HG03064 (cell line): ENCODE results near the gene AAK1.

Experiments used
- ATAC-seq: cut with Tn5 transposase; IDR thresholded peaks from one replicate; pipeline ENCODE4 v1.9.1; 2021; ENCODE audit warnings: low read depth; ENCODE audit not compliant: unreplicated experiment

AAK1 gene

DNA sequence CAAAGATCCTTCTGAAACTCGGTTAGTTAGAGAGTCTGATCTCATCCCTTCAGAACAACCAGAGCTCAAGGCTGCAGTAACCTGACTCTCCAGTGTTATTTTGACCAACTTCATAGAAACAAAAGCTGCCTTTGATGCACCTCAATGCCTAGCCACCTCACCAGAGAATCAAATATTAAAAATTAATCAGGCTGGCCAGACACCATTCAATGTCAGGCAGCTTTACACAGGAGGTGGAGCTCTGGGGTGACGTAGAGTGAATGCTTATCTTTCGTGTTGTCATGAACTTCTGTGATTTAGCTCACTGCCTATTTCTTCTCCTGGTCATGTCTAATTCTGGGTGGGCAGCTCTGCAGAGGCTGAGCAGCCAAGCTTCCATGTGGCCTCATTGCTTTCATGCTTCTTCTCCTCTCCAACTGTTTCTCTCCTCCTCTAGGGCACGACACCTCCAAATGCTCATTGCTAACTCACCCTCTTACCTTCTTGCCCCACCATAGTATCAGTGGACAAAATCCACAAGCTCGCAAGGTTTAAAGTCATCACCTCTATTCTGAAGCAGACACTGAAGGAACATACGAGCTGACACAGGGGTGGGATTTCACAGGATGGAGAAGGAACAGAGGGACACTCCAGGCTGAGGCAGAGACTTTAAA is 39.4 kb downstream of the AAK1 start:
- ATAC-seq, result no peak

- no peak for ATAC-seq
These were observed 40.3 kb downstream of the AAK1 start for GRCh38 chr2:69603146-69603743.

DNA sequence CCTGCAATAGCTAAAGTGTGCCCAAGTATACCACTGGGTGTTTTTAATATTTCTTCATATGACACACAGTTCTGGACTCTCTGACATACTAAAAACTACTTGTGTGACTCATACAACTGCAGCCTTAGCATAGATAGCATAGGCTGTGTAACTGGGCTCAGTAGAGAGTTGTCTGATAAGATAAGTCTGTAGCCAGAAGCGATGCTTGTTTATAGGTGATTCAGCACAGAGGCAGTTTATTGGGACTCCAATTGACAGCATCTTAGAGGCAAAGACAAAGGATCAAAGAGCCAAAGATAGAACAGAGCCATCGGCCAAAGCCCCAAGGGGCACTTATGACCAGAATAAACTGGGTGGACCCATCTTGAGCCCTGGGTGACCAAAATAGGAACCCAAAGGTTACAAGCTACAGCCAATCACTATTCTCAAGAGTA is 42.3 kb downstream of the AAK1 start:
- no peak for ATAC-seq

GRCh38 chr2:69600425-69600824 is 43.1 kb downstream of the AAK1 start:
- ATAC-seq, result no peak

GRCh38 chr2:69597843-69598610 is 45.5 kb downstream of the AAK1 start:
- ATAC-seq, result no peak

DNA sequence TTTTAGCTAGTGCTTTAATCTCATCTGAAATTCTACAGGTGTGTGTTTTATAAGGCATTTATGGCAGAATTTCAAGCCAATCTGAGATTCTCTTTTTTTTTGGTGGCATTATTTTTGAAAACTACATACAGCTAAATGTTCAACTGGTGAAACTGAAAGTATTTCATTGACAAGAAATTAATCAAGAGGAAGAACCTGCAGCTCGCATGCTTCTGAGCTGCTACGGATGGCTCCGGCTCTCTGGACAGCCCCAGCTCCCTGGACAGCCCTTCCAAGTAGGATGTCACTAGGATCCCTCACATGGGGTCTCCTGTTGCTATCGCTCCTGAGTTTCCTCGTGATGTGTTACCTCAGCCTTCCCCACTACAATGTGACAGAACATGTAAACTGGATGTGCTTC is 46.4 kb downstream of the AAK1 start:
- ATAC-seq, result no peak

DNA sequence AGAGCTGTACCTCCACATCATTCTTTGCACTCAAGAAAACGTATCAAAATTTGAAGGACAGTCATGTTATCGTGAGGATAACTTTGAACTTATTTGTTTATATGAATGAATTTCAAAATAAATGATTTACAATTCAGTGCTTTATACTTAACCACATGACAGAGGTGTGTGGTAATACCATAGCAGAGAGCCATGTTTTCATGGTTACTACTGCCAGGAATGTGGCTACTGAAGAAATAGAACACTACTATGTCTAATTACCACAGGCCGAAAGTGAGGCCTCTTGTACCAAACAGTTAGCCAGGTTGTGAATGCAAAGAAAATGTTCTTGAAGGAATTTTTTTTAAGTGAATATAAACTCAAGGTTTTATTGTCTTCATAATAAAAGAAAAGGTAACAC is 49.2 kb downstream of the AAK1 start:
- no peak for ATAC-seq

- ATAC-seq, result no peak
These were observed 51.0 kb downstream of the AAK1 start for GRCh38 chr2:69592511-69592910.

GRCh38 chr2:69589973-69590652 is 53.4 kb downstream of the AAK1 start:
- ATAC-seq, result no peak

DNA sequence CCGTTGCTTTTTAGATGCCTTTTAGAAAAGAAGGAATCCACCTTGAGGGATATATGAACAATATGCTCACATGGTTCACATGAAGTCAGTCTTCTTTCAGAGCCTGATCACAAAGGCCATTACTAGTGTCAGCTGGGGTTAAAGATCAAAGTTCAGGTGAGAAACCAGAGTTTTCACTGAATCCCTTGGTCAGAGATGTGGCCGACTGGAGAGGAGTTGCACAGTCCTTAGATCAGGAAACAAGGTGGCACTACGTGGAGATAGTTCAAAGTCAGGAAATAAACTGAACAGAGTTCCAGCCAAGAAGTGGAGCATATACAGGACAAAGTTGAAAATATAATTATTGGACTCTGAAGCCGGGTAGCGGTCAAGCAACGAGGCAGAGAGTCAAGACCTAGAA is 54.6 kb downstream of the AAK1 start:
- ATAC-seq, result no peak

DNA sequence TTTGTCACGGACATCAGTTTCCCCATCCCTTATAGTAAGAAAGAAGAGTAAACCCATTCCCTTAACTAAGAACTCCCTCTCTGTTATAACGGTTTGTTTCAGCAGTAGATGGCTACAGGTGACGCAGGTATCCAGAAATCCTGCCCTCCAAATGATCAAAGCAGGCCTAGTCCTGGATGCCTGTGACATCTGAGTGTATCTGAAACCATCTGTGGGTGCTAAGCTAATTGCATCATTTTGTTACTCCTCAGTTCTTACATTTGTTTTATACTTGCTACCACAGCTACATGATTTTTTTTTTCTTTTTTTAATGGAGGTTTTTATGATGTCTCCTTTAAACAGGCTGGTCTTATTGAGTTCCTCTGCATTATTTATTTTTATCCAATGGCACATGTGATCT is 55.1 kb downstream of the AAK1 start:
- ATAC-seq, result no peak

GRCh38 chr2:69585855-69586555 is 57.5 kb downstream of the AAK1 start:
- ATAC-seq, result no peak

DNA sequence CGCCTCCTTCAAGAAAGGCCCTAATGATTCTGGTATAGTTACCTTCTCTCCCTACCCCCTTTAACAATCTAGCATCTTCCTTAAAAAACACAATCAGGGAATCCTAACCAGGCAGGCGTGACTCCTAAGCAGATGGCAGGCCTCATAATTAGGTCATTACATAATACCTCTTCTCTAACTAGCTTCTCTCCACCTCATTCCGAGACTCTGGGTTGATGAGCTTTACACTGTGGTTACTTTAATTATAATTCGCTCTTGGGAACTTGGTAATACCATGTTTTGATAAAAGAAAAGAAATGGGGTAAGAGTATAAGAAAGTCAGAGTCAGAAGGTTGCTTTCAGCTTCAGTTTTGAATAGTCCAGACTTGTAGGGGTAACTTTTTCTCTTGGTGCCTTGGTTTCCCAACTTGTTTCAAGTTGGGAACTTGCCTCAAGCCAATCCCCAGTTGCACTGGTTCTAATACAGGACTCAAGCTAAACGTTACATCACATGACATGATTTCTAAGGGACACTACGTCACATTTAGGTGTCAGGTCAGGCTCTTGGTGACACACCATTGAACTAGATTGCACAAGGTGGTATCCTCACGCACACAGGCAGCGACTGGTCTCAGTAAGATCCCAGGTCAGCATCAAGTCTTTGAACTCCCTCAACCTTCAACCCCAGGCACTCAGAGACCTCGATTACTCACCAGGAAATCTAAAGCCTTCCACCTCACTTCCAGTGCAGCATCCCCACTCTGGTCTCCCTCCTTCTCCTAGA is 59.2 kb downstream of the AAK1 start:
- ATAC-seq, result no peak

- ATAC-seq, result no peak
These were observed 60.2 kb downstream of the AAK1 start for GRCh38 chr2:69583321-69583833.

- no peak for ATAC-seq
These were observed 60.9 kb downstream of the AAK1 start for GRCh38 chr2:69582582-69583176.

DNA sequence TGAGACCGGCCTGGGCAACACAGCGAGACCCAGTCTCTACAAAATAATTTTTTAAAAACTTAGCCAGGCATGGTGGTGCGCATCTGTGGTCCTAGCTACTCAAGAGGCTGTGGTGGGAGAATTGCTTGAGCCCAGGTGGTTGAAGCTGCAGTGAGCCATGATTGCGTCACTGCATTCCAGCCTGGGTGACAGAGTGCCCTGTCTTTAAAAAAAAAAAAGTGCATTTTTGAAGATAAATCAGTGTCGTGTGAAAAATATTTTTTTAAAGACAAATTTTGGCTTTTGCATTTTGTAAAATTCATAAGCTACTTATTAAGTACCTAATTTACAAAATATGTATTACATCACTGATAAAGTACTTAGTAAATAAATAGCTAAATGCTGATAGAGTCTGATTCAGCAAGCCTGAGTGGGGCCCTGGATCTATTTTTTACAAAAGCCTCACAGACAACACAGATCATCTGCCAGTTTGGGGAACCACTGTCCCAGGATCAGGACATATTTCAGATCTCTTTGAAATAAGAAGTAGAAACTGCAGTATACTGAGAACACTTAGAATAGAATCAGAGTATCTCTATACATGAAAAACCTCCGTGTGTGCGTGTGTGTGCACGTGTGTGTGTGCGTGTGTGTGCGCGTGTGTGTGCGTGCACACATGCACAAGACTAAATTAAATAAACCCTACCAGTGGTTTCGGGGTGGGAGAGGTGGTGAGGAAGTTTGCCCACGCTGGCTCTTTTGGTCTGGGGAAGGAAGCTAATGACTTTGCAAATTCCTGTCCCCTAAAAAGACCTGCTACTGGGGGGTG is 61.6 kb downstream of the AAK1 start:
- no peak for ATAC-seq

DNA sequence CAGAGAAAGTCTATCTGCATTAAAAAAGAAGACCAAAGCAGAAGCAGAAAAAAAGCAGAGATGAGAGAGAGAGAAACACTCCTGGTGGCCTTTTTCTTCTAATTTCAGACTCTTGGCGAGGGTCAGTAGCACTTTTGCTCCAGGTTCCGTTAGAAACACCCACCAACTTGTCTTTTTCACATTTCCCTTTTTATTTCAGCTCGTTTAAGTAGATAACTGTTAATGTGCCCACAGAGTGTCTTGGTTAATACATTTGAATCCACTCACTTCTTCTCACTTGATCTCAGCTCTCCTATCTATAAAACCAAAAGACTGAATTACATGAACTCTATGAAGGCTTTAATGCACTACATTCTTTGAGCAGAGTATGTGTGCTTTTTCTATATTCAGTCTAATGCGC is 63.1 kb downstream of the AAK1 start:
- ATAC-seq, result no peak

- ATAC-seq, result no peak
These were observed 64.0 kb downstream of the AAK1 start for GRCh38 chr2:69579536-69579935.

- no peak for ATAC-seq
These were observed 65.4 kb downstream of the AAK1 start for GRCh38 chr2:69578198-69578540.
